Left kidney (tissue), 2 donors: ENCODE measurements around the gene DLG5. TPM values are rescaled to one million over a fixed set of nuclear protein-coding genes. Genes with fewer than 3 reads are reported as not detected.
A peak's percentile ranks its signal among the peaks of the same experiment; 100 is the strongest.
"Not testable (repeated sequence)": the region's sequence is repeated elsewhere in the genome, so short reads cannot be mapped to it uniquely, and the experiment has no call there.

ENCODE experiments used
- DNase-seq: peaks from one replicate; pipeline ENCODE4 v3.0.0-alpha.2; 2013
- polyA plus RNA-seq: library from polyadenylated mRNA; unstranded; fragments of 120-200 nt; gene quantifications from one replicate; pipeline ENCODE4 v1.2.1, GENCODE V29; 2013; ENCODE audit not compliant: insufficient read length

DLG5 gene
- polyA plus RNA-seq, 1 donor: 51.4 TPM

GRCh38 chr10:77794256-77795142 lies 132.1 kb downstream of the DLG5 start:
- DNase-seq: no peak

- DNase-seq: no peak
Measured at GRCh38 chr10:77793831-77794230, 132.7 kb downstream of the DLG5 start.

DNA sequence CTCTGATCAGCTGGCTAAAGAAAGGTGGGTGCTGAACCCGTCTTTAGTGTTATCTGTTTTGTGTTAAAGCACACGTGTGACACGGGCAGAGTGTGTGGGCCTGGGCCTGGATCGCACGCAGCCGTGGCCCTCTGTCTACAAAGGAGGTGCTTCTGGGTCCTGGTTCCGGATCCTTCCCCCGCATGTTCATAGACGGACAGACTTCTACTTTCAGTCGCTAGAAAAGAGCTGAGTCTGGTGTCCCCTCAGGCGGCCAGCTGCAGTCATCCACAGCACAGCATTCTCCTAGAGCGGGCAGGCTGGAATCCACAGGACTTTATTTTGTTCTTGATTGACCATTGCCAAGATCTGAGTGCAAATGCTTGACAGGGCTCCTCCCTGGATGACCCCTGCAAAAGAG lies 134.4 kb downstream of the DLG5 start:
- no peak for DNase-seq

- DNase-seq: no peak
Measured at GRCh38 chr10:77791506-77791905, 135.0 kb downstream of the DLG5 start.

DNA sequence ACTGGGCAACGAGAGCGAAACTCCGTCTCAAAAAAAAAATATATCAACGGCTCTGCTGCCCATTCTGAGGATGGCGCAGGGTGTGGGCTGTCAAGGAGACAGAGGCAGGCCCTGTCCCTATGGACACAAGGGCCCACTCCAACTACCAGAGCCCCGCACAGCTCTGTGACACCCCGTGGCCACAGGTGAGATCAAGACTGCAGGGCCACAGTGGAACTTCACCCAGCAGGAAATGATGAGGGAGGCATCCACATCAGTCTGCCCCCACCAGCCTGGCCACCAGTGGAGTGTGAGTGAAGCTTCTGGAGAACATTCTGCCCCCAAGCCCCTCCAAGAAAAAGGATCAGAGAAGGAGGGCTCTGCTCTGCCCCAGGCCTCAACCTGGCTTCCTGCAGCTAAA lies 136.7 kb downstream of the DLG5 start:
- DNase-seq: no peak

- no peak for DNase-seq
Measured at GRCh38 chr10:77789016-77789415, 137.5 kb downstream of the DLG5 start.

DNA sequence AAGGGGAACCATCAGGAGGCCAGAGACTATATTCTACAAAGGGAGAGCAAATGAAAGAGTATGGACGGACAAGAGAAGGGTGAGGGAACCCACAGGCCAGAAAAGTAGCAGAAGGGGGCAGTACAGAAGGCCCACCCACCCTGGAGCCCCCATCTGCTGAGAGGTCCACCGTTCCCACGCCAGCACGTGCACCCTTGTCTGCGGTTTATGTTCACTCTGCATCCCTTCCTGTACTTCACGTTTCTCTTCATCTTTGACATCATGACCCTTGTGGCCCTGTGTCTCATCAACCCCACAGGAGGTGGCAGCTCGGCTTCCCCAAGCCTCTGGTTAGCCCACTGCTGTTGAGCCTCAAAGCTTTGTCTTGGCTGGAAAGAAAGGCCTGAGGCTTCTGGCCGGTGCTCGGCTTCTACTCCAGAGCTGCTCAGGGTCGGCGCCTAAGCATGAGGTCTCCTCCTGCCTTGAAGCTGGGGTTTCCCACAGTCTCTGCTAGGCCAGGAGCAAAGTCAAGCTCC lies 138.0 kb downstream of the DLG5 start:
- DNase-seq: no peak

DNA sequence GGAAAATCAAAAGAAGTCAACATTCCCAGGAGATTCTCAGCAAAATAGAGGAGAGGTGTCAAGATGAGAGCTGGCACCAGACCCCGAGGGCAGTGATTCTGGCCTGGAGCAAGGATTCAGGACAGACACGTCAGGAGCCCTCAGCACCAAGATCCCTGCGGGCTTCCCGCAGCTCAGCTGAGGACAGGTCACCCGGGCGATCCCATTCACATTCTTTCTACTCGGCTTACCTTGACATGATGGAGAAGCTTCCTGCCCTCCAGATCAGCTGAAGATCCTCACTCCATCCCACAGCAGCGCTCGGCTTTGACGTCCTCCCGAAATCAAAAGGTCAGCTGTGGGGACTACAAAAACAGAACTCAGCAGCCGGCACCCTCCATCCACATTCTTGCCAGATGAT lies 139.1 kb downstream of the DLG5 start:
- no peak for DNase-seq

- no peak for DNase-seq
Measured at GRCh38 chr10:77784856-77785255, 141.7 kb downstream of the DLG5 start.

- no peak for DNase-seq
Measured at GRCh38 chr10:77782328-77783061, 144.1 kb downstream of the DLG5 start.

GRCh38 chr10:77781451-77782327 lies 144.9 kb downstream of the DLG5 start:
- DNase-seq: no peak

- DNase-seq: no peak
Measured at GRCh38 chr10:77780180-77780579, 146.4 kb downstream of the DLG5 start.

DNA sequence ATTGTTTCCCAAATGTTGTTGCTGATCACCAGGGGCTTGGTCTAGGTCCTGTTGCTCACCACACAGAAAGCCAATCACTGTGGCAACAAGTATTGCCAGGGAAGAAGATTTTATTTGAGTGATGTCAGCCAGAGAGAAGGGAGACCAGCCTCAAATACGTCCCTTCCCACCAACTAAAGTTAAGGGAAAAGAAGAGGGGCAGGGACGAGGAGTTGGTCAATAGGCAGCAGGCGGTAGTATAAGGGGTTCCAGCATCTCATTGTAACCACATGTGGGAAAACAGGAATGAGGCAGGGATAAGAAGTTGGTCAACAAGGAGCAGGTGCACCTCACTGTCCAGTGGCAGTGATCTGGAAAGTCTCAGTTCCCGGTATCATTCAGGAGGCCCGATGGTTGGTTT lies 150.1 kb downstream of the DLG5 start:
- no peak for DNase-seq

GRCh38 chr10:77774940-77775391 lies 151.6 kb downstream of the DLG5 start:
- no peak for DNase-seq

DNA sequence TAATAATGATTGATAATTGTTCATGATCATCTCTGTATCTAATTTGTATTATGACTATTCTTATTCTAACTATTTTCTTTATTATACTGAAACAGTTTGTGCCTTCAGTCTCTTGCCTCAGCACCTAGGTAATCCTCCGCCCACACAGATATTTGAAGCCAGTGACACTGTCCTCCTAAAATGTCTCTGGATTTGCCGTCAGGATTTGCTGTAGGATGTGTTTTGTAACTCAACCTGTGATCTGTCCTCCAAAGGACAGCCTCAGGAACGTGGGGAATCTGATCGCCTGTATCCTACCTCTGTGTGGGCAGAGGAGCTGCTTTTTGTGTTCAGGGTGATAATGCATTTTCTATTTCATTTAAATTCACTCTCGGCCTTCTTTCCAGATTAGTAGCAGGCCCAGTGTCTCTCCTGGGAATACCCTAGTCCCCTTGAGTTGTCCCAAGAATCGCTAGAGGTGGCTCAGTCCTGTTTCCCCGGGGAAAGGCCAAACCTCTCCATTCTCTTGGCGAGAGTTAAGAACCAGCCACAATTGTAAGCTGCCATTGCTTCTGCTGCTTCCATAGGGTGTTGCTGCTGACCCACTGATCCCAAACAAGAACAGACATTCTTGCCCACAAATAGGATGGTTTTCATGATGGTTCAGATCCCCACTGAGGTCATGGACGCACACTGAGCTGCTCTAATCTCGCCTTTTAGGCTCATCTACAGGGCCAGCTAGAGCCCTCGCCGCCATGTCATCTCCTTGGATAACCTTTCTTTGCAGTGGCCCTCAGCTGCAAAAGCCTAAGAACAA lies 152.7 kb downstream of the DLG5 start:
- DNase-seq: peak; percentile 27

DNA sequence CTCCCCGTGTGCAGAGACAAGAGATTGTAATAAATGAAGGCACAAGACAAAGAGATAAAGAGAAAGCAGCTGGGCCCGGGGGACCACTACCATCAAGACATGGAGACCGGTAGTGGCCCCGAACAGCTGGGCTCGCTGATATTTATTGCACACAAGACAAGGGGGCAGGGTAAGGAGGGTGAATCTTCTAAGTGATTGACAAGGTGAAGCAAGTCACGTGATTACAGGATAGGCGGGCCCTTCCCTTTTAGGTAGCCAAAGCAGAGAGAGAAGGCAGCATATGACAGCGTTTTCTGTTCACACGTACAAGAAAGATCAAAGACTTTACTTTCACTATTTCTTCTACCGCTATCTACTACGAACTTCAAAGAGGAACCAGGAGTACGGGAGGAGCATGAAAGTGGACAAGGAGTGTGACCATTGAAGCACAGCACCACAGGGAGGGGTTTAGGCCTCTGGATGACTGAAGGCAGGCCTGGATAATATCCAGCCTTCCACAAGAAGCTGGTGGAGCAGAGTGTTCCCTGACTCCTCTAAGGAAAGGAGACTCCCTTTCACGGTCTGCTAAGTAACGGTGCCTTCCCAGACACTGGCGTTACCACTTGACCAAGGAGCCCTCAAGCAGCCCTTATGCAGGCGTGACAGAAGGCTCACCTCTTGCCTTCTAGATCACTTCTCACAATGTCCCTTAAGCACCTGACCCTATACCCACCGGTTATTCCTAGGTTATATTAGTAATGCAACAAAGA lies 153.5 kb downstream of the DLG5 start:
- not testable (repeated sequence) for DNase-seq

DNA sequence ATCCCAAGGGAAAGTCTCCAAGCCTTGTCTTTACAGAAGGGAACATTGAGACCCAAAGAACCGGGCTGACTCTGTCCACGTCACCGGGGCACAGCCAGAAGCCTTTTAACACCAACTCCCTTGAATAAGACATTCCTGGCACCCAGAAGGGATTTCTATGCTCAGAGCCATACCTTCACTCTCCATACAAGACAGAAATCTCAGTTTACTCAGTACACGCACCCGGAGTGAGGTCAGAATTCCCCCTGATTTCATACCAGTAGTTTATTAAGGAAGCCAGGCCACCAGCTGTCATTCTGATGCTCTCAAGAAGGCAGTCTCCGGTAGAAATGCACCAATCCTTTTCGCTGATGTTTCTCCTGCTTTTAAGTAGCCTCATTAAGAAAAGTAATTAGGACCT lies 154.7 kb downstream of the DLG5 start:
- DNase-seq: no peak

DNA sequence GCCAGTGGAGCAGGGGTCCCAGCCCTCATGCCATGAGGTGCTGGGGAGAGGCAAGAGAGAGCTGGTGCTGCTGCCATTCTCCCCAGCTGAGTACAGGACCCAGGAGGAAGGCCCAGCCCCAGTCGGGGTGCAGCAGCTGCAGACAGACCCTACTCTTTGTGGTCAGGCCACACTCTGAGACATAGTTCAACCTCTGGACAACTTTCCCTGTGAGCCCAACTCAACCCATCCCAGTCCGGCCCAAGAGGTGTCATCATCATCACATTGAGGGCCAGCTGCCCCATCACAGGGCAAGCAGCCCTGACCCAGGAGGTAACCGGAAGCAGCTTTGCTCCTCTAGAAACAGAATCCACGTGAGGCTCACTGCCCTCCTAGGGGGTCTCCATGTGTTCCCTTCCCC lies 155.1 kb downstream of the DLG5 start:
- no peak for DNase-seq

GRCh38 chr10:77770868-77771175 lies 155.7 kb downstream of the DLG5 start:
- no peak for DNase-seq

GRCh38 chr10:77770081-77770867 lies 156.3 kb downstream of the DLG5 start:
- no peak for DNase-seq
